ENCODE results near the gene FDXR.

The FDXR gene

DNA sequence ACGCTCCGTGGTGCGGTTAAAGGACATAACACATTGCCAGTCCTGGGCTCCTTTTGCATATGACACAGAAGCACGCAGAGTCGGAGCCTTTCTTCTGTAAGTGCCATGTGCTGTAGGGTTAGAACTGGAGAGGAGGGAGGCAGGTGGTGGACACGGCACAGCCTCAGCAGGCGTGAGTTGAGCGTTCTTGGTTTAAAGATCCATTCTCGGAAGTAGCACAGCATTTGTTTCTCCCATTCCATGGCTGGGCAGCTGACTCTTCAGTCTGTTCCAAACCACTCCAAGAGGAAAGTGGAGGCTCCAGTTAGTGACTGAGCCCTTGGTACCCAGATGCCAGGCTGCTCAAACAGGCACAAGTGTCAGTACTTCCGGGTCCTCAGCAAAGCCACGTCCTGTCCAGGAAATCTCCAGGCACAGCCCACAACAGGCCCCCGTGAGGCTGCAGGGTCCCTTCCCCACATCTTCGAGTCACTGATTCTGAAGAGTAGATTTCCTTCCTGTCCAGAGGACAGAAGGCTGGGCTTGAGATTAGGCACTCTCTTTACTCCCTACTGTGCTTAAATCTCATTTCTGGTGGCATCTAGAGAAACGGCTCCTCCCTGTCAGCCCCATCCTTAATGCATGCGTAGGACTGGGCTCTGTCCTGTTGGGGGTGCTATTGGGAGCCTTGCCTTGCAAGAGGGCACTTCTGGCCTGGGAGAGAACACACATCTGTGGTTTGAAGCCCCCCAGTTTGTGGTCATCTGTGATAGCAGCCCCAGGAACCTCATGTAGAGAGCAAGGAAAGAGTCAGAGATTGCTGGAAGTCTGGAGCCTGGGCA is 57.0 kb downstream of the FDXR start:
- DNase-seq (ENCODE audit: extremely low read depth in 1 of 2, low read depth in 1 of 2), result no peak

- DNase-seq (ENCODE audit: extremely low read depth in 1 of 2, low read depth in 1 of 2), result no peak
Measured at GRCh38 chr17:74815067-74815466, 57.7 kb downstream of the FDXR start.

DNA sequence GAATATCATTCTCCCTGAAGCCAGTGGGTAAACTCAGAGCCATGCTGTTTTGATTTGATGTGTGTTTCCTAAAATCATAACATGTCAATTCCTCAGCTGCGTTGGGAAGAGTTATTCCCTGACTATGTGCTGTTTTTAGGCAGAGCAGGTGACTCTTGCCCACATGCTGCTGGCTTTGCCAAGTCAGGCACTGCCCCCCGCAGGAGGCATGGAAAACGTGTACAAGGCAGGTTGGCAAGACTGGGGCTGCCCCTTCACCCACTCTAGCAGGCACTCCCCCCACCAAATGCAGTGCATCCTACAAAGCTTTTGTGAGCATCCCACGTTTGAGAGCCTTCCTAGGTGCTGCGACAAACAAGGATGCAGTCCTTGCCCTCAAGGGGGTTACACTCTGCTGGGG is 58.3 kb downstream of the FDXR start:
- DNase-seq (ENCODE audit: extremely low read depth in 1 of 2, low read depth in 1 of 2), result no peak
